Kidney (tissue), 14 donors: ENCODE results near the gene AGBL4. TPM values are rescaled to one million over a fixed set of nuclear protein-coding genes. Genes with fewer than 3 reads are reported as not detected.

ENCODE experiments used
- DNase-seq, 5 donors: peaks; one replicate each; pipeline ENCODE4 v3.0.0-alpha.2; 2013 to 2020
- FAIRE-seq: peaks from 2 replicates; lab custom pipeline; 2012; peaks lifted over from hg19 to GRCh38; lab: Jason Lieb, UNC
- H3K27ac ChIP-seq, 2 donors: one replicate each; pipeline ENCODE4 v1.7.0; 2013; ENCODE audit warnings: low read depth in 2 of 2, low read length in 2 of 2, inconsistent platforms in 1 of 2
- H3K27me3 ChIP-seq: one replicate; pipeline ENCODE4 v1.7.1; 2013; ENCODE audit warnings: low read length, inconsistent platforms; ENCODE audit not compliant: control insufficient read depth, insufficient read depth
- H3K36me3 ChIP-seq, 3 donors: one replicate each; pipeline versions ENCODE4 v1.7.0 to v1.7.1; 2013; ENCODE audit warnings: low read length in 3 of 3, control low read depth in 1 of 3, inconsistent platforms in 1 of 3; ENCODE audit not compliant: insufficient read depth in 3 of 3, control insufficient read depth in 2 of 3
- H3K4me1 ChIP-seq, 3 donors: one replicate each; pipeline versions ENCODE4 v1.7.0 to v1.7.1; 2013; ENCODE audit warnings: low read length in 3 of 3, inconsistent platforms in 1 of 3, low read depth in 1 of 3; ENCODE audit not compliant: control insufficient read depth in 2 of 3, insufficient read depth in 2 of 3
- H3K4me3 ChIP-seq, 3 donors: one replicate each; pipeline versions ENCODE4 v1.7.0 to v1.8.1; 2013; ENCODE audit warnings: low read length in 3 of 3, control low read depth in 1 of 3, inconsistent platforms in 1 of 3
- H3K9ac ChIP-seq, 3 donors: one replicate each; pipeline versions ENCODE4 v1.7.0 to v1.7.1; 2013; ENCODE audit warnings: low read length in 3 of 3, control low read depth in 1 of 3, inconsistent platforms in 1 of 3
- H3K9me3 ChIP-seq, 3 donors: one replicate each; pipeline versions ENCODE4 v1.7.0 to v1.7.1; 2013; ENCODE audit warnings: low read length in 3 of 3, control low read depth in 1 of 3, inconsistent platforms in 1 of 3; ENCODE audit not compliant: control insufficient read depth in 2 of 3, insufficient read depth in 1 of 3
- CTCF ChIP-seq: IDR thresholded peaks from 3 replicates; pipeline ENCODE4 v1.5.1; 2012; ENCODE audit warnings: mild to moderate bottlenecking, moderate library complexity, borderline replicate concordance; ENCODE audit not compliant: insufficient read depth; ENCODE audit errors: extremely low read depth
- intact Hi-C: fragments of 100-400 bp; cut with DNase I; formaldehyde crosslinking; loops from one replicate; pipeline ENCODE4 v1.11.1; 2022
- polyA plus RNA-seq: library from polyadenylated mRNA; stranded (reverse); fragments of 350-450 nt; fragmentation: Illumina TruSeq; extraction: RNeasy Lipid Tissue Mini Kit (QIAGEN cat#74804); gene quantifications from one replicate; pipeline ENCODE4 v1.2.3, GENCODE V29; 2014; ENCODE audit warnings: low read depth, low replicate concordance; ENCODE audit not compliant: insufficient read depth
- total RNA-seq: library from RNA; stranded (reverse); fragmentation: NEBNext Ultra II Directional; extraction: Animal tissue kit (Norgen Biotek cat#: 25700); gene quantifications from one replicate; pipeline ENCODE4 v1.2.1, GENCODE V29; 2021
- donor health status: control.
- donor health status: control.
- donor health status: control.
- donor health status: control.
- donor health status: control.
- donor health status: DM: yes; HTN: yes; CAD: no.
- donor health status: Normal renal cell carcinoma (clear cell type).

The AGBL4 gene
- total and polyA plus RNA-seq, 2 donors from 2014 or later: 1.5 to 2.7 TPM

GRCh38 chr1:48807554-48808260, 1216.0 kb downstream of the AGBL4 start:
- intact Hi-C loops: no loop called here
- no peaks in the 10 kb centered on the region for H3K9me3 ChIP-seq
- no peak for DNase-seq
- no peak overlapping the region for H3K27ac ChIP-seq
- H3K9ac ChIP-seq: no peak overlapping the region
- no peaks in the 10 kb centered on the region for H3K27me3 ChIP-seq
- no peak overlapping the region for H3K4me3 ChIP-seq
- H3K36me3 ChIP-seq: no peaks in the 10 kb centered on the region
- peaks cover 0 to 2% (median 0%) of the 10 kb centered on the region in 3 donors for H3K4me1 ChIP-seq
- TF ChIP-seq CTCF: no peak
- no peak for FAIRE-seq

- H3K9me3 ChIP-seq: no peaks in the 10 kb centered on the region
- H3K4me3 ChIP-seq: no peak overlapping the region
- TF ChIP-seq CTCF: no peak
- FAIRE-seq (no peak), DNase-seq (no peak)
- intact Hi-C loops: no loop called here
- H3K27me3 ChIP-seq: no peaks in the 10 kb centered on the region
- H3K36me3 ChIP-seq: no peaks in the 10 kb centered on the region
- no peak overlapping the region for H3K27ac ChIP-seq
- H3K4me1 ChIP-seq: no peaks in the 10 kb centered on the region
- no peak overlapping the region for H3K9ac ChIP-seq
Measured at GRCh38 chr1:48803474-48803873, 1220.3 kb downstream of the AGBL4 start.

DNA sequence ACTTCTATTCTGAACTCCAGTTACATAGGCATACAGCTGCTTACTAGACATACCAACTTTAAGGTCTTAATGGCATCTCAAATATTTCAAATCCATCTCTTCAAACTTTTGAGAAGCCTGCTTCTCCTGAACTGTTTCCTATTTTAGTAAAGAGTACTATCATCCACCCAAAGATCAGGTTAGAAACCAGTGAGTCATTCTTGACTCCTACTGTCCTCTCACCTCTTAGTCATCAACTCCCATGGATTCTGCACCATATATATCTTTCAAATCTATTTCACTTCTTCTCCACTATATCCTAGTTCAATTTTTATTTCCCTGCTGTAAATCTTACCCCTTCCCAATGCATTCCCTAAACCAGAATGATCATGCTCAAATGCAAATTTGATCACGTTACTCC, 1228.9 kb downstream of the AGBL4 start:
- Histone ChIP-seq H3K27ac (no peak overlapping the region), H3K9ac (no peak overlapping the region), H3K4me3 (no peak overlapping the region), H3K27me3 (no peaks in the 10 kb centered on the region), H3K9me3 (no peaks in the 10 kb centered on the region), H3K4me1 (peaks cover 0 to 3% (median 0%) of the 10 kb centered on the region in 3 donors), H3K36me3 (no peaks in the 10 kb centered on the region)
- TF ChIP-seq CTCF: no peak
- intact Hi-C loops: no loop called here
- FAIRE-seq: no peak
- DNase-seq: no peak
